Ovary (tissue), 9 donors: ENCODE data around the gene NKX2-3. TPM values are rescaled to one million over a fixed set of nuclear protein-coding genes. Genes with fewer than 3 reads are reported as not detected.

Experiments used
- DNase-seq, 5 donors: peaks; one replicate each; pipeline ENCODE4 v3.0.0-alpha.2; 2019 to 2020
- H3K27ac ChIP-seq, 2 donors: fragments of 200-600 bp; one replicate each; pipeline versions ENCODE4 v1.5.1 to v1.8.0; 2019 to 2022
- H3K27me3 ChIP-seq: fragments of 200-600 bp; one replicate; pipeline ENCODE4 v1.8.0; 2022
- H3K36me3 ChIP-seq: fragments of 200-600 bp; sonication (generic); one replicate; pipeline ENCODE4 v1.5.1; 2019
- H3K4me1 ChIP-seq: one replicate; pipeline ENCODE4 v1.8.1; 2013; ENCODE audit warnings: mild to moderate bottlenecking, moderate library complexity; ENCODE audit not compliant: insufficient read depth
- H3K4me3 ChIP-seq: fragments of 200-600 bp; sonication (generic); one replicate; pipeline ENCODE4 v1.5.1; 2017
- H3K9me3 ChIP-seq, 2 donors: fragments of 200-600 bp in 1 of 2; sonication (generic) in 1 of 2; one replicate each; pipeline versions ENCODE4 v1.5.1 to v1.8.1; 2013 to 2019; ENCODE audit warnings: mild to moderate bottlenecking in 1 of 2, moderate library complexity in 1 of 2
- CTCF ChIP-seq, 3 donors: fragments of 450-650 bp in 2 of 3; fragments of 200-600 bp in 1 of 3; IDR thresholded peaks; one replicate each; pipeline versions ENCODE4 v1.5.1 to v1.8.0; 2016 to 2022; ENCODE audit warnings: antibody characterized with exemption in 3 of 3, mild to moderate bottlenecking in 1 of 3
- EP300 ChIP-seq: sonication (generic); formaldehyde crosslinking; IDR thresholded peaks from one replicate; pipeline ENCODE4 v1.6.1; 2017; ENCODE audit warnings: antibody characterized with exemption
- POLR2A ChIP-seq: fragments of 450-650 bp; IDR thresholded peaks from one replicate; pipeline ENCODE4 v1.6.1; 2017; ENCODE audit warnings: antibody characterized with exemption, mild to moderate bottlenecking, moderate library complexity
- WGBS, 3 donors: extraction: QIAGEN DNeasy Blood & Tissue Kit in 1 of 3; methylation state at CpG; one replicate each; pipeline versions ENCODE4 v1.1.5 to v1.1.7; 2013 to 2017; 5-methylcytosine and 5-hydroxymethylcytosine counted together
- intact Hi-C, 4 donors: fragments of 100-400 bp; cut with DNase I; formaldehyde crosslinking; loops; one replicate each; pipeline versions ENCODE4 v1.11.0 to v1.15.1; 2022 to 2023
- polyA plus RNA-seq, 2 donors: library from polyadenylated mRNA; stranded (reverse); fragments of 200-250 nt in 1 of 2; fragments of 350-450 nt in 1 of 2; fragmentation: Illumina TruSeq in 1 of 2; extraction: RNeasy Lipid Tissue Mini Kit (QIAGEN cat#74804) in 1 of 2; gene quantifications; one replicate each; pipeline ENCODE4 v1.2.3, GENCODE V29; 2013 to 2014
- total RNA-seq, 7 donors: library from RNA; depleted of rRNA in 2 of 7; stranded (reverse); fragments of >200 nt in 2 of 7; fragmentation: NEBNext Ultra II Directional in 3 of 7; extraction: Animal tissue kit (Norgen Biotek cat#: 25700) in 3 of 7; gene quantifications; one replicate each; pipeline versions ENCODE4 v1.1.0 to v1.2.4, GENCODE V29; 2016 to 2023
- donor health status: DM: no; HTN: no; CAD: no; lungs with moderate emphysema.
- donor health status: DM: no; HTN: no; CAD: no.
- donor health status: Bipolar disorder and iron deficiency.
- donor health status: DM: yes; HTN: yes; CAD: no.
- donor health status: DM: no; HTN: no; CAD: no.
- donor health status: DM: yes; HTN: yes; CAD: no.

NKX2-3 gene
- total and polyA plus RNA-seq, 9 donors = 0.07 to 0.18 (median 0.12) TPM; not detected in 6

GRCh38 chr10:99529591-99530107, 3.1 kb upstream of the NKX2-3 start:
- no peak overlapping the region for H3K4me3 ChIP-seq
- TF ChIP-seq EP300 = no peak
- TF ChIP-seq CTCF (IDR thresholded peaks at IDR 0.05) = no peak
- TF ChIP-seq POLR2A = no peak
- no peaks in the 10 kb centered on the region for H3K4me1 ChIP-seq
- H3K9me3 ChIP-seq = peaks cover 0 to 6% of the 10 kb centered on the region in 2 donors
- H3K27ac ChIP-seq = no peak overlapping the region
- DNase-seq = no peak
- H3K27me3 ChIP-seq = peaks cover 3% of the 10 kb centered on the region
- WGBS, 3 donors = 7 to 12% (median 10%) methylated on average over 22 of the region's 22 CpGs
- no peaks in the 10 kb centered on the region for H3K36me3 ChIP-seq
- intact Hi-C loops = no loop called here

- H3K36me3 ChIP-seq = no peaks in the 10 kb centered on the region
- TF ChIP-seq POLR2A (no peak), EP300 (no peak)
- WGBS, 3 donors = 10 to 14% (median 13%) methylated on average over 45 to 46 of the region's 46 CpGs
- H3K4me1 ChIP-seq = peaks cover 3% of the 10 kb centered on the region
- no peak for DNase-seq
- peaks cover 3% of the 10 kb centered on the region for H3K27me3 ChIP-seq
- H3K4me3 ChIP-seq = no peak overlapping the region
- no peak overlapping the region for H3K27ac ChIP-seq
- H3K9me3 ChIP-seq = peaks cover 0 to 6% of the 10 kb centered on the region in 2 donors
- intact Hi-C loops = no loop called here
Observed at GRCh38 chr10:99530108-99531025, 2.4 kb upstream of the NKX2-3 start.

GRCh38 chr10:99531026-99531695, 1.6 kb upstream of the NKX2-3 start:
- Histone ChIP-seq H3K4me3 (no peak overlapping the region), H3K9me3 (peaks cover 0 to 6% of the 10 kb centered on the region in 2 donors), H3K36me3 (no peaks in the 10 kb centered on the region), H3K4me1 (peaks cover 3% of the 10 kb centered on the region), H3K27ac (no peak overlapping the region), H3K27me3 (peaks cover 3% of the 10 kb centered on the region)
- intact Hi-C loops = no loop called here
- DNase-seq = no peak
- TF ChIP-seq CTCF (IDR thresholded peaks at IDR 0.05) = no peak
- no peak for TF ChIP-seq POLR2A
- no peak for TF ChIP-seq EP300
- WGBS, 3 donors = 7 to 9% (median 7%) methylated on average over 40 of the region's 40 CpGs

- TF ChIP-seq CTCF (IDR thresholded peaks at IDR 0.05) (no peak), POLR2A (no peak), EP300 (no peak)
- 39 to 43% (median 40%) methylated on average over 25 of the region's 25 CpGs for WGBS, 3 donors
- intact Hi-C loops = no loop called here
- DNase-seq = no peak
- Histone ChIP-seq H3K4me3 (no peak overlapping the region), H3K27me3 (no peaks in the 10 kb centered on the region), H3K4me1 (peaks cover 3% of the 10 kb centered on the region), H3K27ac (no peak overlapping the region), H3K9me3 (peaks cover 0 to 6% of the 10 kb centered on the region in 2 donors), H3K36me3 (no peaks in the 10 kb centered on the region)
Observed at GRCh38 chr10:99531696-99532593, 797 bp upstream of the NKX2-3 start.
